WTC11 (cell line): Measurements from ENCODE around the gene VMAC. TPM values are rescaled to one million over a fixed set of nuclear protein-coding genes. Genes with fewer than 3 reads are reported as not detected.

Source experiments
- ATAC-seq: fragments of 200-7000 bp; cut with Tn5 transposase; 2 replicates; pipeline ENCODE4 v1.10.0; 2021; ENCODE audit warnings: mild to moderate bottlenecking, moderate library complexity
- CTCF ChIA-PET: fragments of 300-600 bp; sonication (Branson Sonifier 250); formaldehyde crosslinking; loops from one replicate; lab custom pipeline; 2021; ENCODE audit warnings: antibody characterized with exemption; lab: Charles Lee
- POLR2A ChIA-PET: fragments of 350-600 bp; sonication (Branson Sonifier 250); formaldehyde crosslinking; loops from one replicate; lab custom pipeline; 2021; ENCODE audit warnings: antibody characterized with exemption; lab: Charles Lee
- DNase-seq: peaks from one replicate; pipeline ENCODE4 v3.0.0; 2021; ENCODE audit warnings: low spot score
- H3K27ac Mint-ChIP-seq: 2 replicates; pipeline ENCODE4 v1.8.0; 2021; ENCODE audit warnings: mixed read lengths
- H3K27me3 Mint-ChIP-seq: 2 replicates; pipeline ENCODE4 v1.8.0; 2021; ENCODE audit warnings: low read depth, mild to moderate bottlenecking, moderate library complexity, mixed read lengths
- H3K36me3 Mint-ChIP-seq: 2 replicates; pipeline ENCODE4 v1.8.0; 2021; ENCODE audit warnings: mixed read lengths
- H3K4me1 Mint-ChIP-seq: 2 replicates; pipeline ENCODE4 v1.8.0; 2022; ENCODE audit warnings: mixed read lengths
- H3K4me3 Mint-ChIP-seq: 2 replicates; pipeline ENCODE4 v1.8.0; 2021; ENCODE audit warnings: mild to moderate bottlenecking, moderate library complexity, mixed read lengths
- H3K9me3 Mint-ChIP-seq: 2 replicates; pipeline ENCODE4 v1.8.0; 2021; ENCODE audit warnings: mixed read lengths
- ATF1 ChIP-seq: sonication (generic); formaldehyde crosslinking; IDR thresholded peaks from 2 replicates; pipeline ENCODE4 v1.8.1; 2023; ENCODE audit warnings: mild to moderate bottlenecking, moderate library complexity, missing genetic modification reagents
- CBFB ChIP-seq: sonication (generic); formaldehyde crosslinking; IDR thresholded peaks from 2 replicates; pipeline ENCODE4 v1.8.1; 2022; ENCODE audit warnings: mild to moderate bottlenecking, low read depth, missing genetic modification reagents
- CREB1 ChIP-seq: sonication (generic); formaldehyde crosslinking; IDR thresholded peaks from 2 replicates; pipeline ENCODE4 v1.8.0; 2023; ENCODE audit warnings: mild to moderate bottlenecking, missing genetic modification reagents
- ESRRA ChIP-seq: sonication (generic); formaldehyde crosslinking; IDR thresholded peaks from 2 replicates; pipeline ENCODE4 v1.8.1; 2022; ENCODE audit warnings: mild to moderate bottlenecking, missing genetic modification reagents, borderline replicate concordance
- FOXK1 ChIP-seq: sonication (generic); formaldehyde crosslinking; IDR thresholded peaks from 2 replicates; pipeline ENCODE4 v1.8.0; 2022; ENCODE audit warnings: mild to moderate bottlenecking, moderate library complexity, missing genetic modification reagents
- HMGA2 ChIP-seq: fragments of 250-450 bp; sonication (Bioruptor Pico); IDR thresholded peaks from 2 replicates; pipeline ENCODE4 v1.4.0; 2021; ENCODE audit warnings: mild to moderate bottlenecking, moderate library complexity
- JAZF1 ChIP-seq: fragments of 250-450 bp; sonication (Bioruptor Pico); IDR thresholded peaks from 2 replicates; pipeline ENCODE4 v1.9.0; 2021; ENCODE audit warnings: moderate library complexity, mild to moderate bottlenecking, inconsistent platforms
- MXD4 ChIP-seq: fragments of 250-450 bp; sonication (Bioruptor Pico); IDR thresholded peaks from 2 replicates; pipeline ENCODE4 v1.8.0; 2021; ENCODE audit warnings: mild to moderate bottlenecking, moderate library complexity, borderline replicate concordance
- MYBL2 ChIP-seq: sonication (generic); formaldehyde crosslinking; IDR thresholded peaks from 2 replicates; pipeline ENCODE4 v1.8.1; 2023; ENCODE audit warnings: mild to moderate bottlenecking, moderate library complexity, missing genetic modification reagents
- NFYB ChIP-seq: sonication (generic); formaldehyde crosslinking; conservative IDR thresholded peaks from 2 replicates; pipeline ENCODE4 v1.8.0; 2022; ENCODE audit warnings: low read depth, missing genetic modification reagents
- NR1H2 ChIP-seq: sonication (generic); formaldehyde crosslinking; IDR thresholded peaks from 2 replicates; pipeline ENCODE4 v1.9.0; 2021; ENCODE audit warnings: mild to moderate bottlenecking, moderate library complexity, missing genetic modification reagents
- RELA ChIP-seq: sonication (generic); formaldehyde crosslinking; IDR thresholded peaks from 2 replicates; pipeline ENCODE4 v1.8.1; 2022; ENCODE audit warnings: missing genetic modification reagents, mild to moderate bottlenecking, borderline replicate concordance
- SMAD3 ChIP-seq: sonication (generic); formaldehyde crosslinking; IDR thresholded peaks from 2 replicates; pipeline ENCODE4 v1.8.0; 2022; ENCODE audit warnings: missing genetic modification reagents, mild to moderate bottlenecking, borderline replicate concordance
- SOX15 ChIP-seq: fragments of 250-450 bp; sonication (Bioruptor Pico); IDR thresholded peaks from 2 replicates; pipeline ENCODE4 v1.9.0; 2021; ENCODE audit warnings: mild to moderate bottlenecking
- SP1 ChIP-seq: sonication (generic); formaldehyde crosslinking; conservative IDR thresholded peaks from 2 replicates; pipeline ENCODE4 v1.8.1; 2022; ENCODE audit warnings: missing genetic modification reagents
- ZNF263 ChIP-seq: sonication (generic); formaldehyde crosslinking; IDR thresholded peaks from 2 replicates; pipeline ENCODE4 v1.8.1; 2022; ENCODE audit warnings: low read depth, mild to moderate bottlenecking, moderate library complexity, missing genetic modification reagents
- total RNA-seq: library from RNA; stranded (reverse); gene quantifications from 3 replicates; pipeline ENCODE4 v1.2.3, GENCODE V29; 2021
- TF ChIP-seq, protein P1 (sequence below): fragments of 250-450 bp; sonication (Bioruptor Pico); IDR thresholded peaks from 2 replicates; pipeline ENCODE4 v1.9.0; 2021; ENCODE audit warnings: mild to moderate bottlenecking
- TF ChIP-seq, protein P2 (sequence below): sonication (generic); formaldehyde crosslinking; IDR thresholded peaks from 2 replicates; pipeline ENCODE4 v1.8.1; 2022; ENCODE audit warnings: missing genetic modification reagents, borderline replicate concordance
- TF ChIP-seq, protein P3 (sequence below): sonication (generic); formaldehyde crosslinking; IDR thresholded peaks from 2 replicates; pipeline ENCODE4 v1.8.1; 2023; ENCODE audit warnings: mild to moderate bottlenecking, missing genetic modification reagents, moderate library complexity
- TF ChIP-seq, protein P4 (sequence below): fragments of 250-450 bp; sonication (Bioruptor Pico); IDR thresholded peaks from 2 replicates; pipeline ENCODE4 v1.9.0; 2021; ENCODE audit warnings: mild to moderate bottlenecking, borderline replicate concordance
- TF ChIP-seq, protein P5 (sequence below): sonication (generic); formaldehyde crosslinking; IDR thresholded peaks from 2 replicates; pipeline ENCODE4 v1.8.0; 2022; ENCODE audit warnings: mild to moderate bottlenecking, missing genetic modification reagents
- TF ChIP-seq, protein P6 (sequence below): sonication (generic); formaldehyde crosslinking; conservative IDR thresholded peaks from 2 replicates; pipeline ENCODE4 v1.8.1; 2023; ENCODE audit warnings: mild to moderate bottlenecking, low read depth, missing genetic modification reagents, moderate library complexity

The VMAC gene
- total RNA-seq, 1 experiment from 2014 or later = 2.5 TPM

DNA sequence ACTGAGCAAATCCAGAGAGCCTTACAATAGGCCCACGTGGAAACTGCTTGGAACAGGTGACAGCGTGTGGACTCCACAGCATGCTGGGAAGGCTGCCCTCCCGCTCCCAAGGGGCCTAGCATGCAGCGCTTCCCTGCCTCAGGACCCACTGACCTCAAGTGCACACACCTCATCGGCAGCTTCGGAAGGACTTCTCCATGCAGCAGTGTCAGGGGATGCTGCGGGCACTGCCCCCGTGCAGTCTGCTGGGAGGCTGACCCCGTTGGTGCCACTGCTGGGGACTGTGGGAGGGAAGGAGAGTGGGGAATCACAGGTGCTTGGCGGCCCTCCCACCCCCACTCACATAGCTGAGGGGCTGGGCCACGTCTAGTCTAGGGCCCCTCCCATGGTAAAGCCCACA, 26.6 kb downstream of the VMAC start:
- Mint-ChIP-seq H3K36me3 (peaks cover 30% of the 10 kb centered on the region), H3K27me3 (no peaks in the 10 kb centered on the region), H3K4me3 (no peak overlapping the region), H3K27ac (no peak overlapping the region), H3K9me3 (no peaks in the 10 kb centered on the region), H3K4me1 (peaks cover 4% of the 10 kb centered on the region; the same call in 1 of the 2 replicates)
- DNase-seq (no peak), ATAC-seq (no peak)
- POLR2A ChIA-PET = interaction anchor here (0.6 kb wide), 1 partner anchor 179 kb away, joined by 3 read pairs; no protein-coding TSS in a partner anchor
- TF ChIP-seq, protein P1, sequence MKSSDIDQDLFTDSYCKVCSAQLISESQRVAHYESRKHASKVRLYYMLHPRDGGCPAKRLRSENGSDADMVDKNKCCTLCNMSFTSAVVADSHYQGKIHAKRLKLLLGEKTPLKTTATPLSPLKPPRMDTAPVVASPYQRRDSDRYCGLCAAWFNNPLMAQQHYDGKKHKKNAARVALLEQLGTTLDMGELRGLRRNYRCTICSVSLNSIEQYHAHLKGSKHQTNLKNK = no peak
- TF ChIP-seq SOX15 (no peak), JAZF1 (CRISPR knock-in tag) (no peak), MYBL2 (CRISPR knock-in tag) (no peak), CREB1 (no peak), SMAD3 (CRISPR knock-in tag) (no peak), ATF1 (CRISPR knock-in tag) (no peak), ESRRA (no peak), MXD4 (no peak), NR1H2 (no peak), HMGA2 (CRISPR knock-in tag) (no peak), NFYB (CRISPR knock-in tag) (no peak), FOXK1 (no peak)
- TF ChIP-seq, protein P2, sequence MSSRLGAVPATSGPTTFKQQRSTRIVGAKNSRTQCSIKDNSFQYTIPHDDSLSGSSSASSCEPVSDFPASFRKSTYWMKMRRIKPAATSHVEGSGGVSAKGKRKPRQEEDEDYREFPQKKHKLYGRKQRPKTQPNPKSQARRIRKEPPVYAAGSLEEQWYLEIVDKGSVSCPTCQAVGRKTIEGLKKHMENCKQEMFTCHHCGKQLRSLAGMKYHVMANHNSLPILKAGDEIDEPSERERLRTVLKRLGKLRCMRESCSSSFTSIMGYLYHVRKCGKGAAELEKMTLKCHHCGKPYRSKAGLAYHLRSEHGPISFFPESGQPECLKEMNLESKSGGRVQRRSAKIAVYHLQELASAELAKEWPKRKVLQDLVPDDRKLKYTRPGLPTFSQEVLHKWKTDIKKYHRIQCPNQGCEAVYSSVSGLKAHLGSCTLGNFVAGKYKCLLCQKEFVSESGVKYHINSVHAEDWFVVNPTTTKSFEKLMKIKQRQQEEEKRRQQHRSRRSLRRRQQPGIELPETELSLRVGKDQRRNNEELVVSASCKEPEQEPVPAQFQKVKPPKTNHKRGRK (CRISPR knock-in tag) = no peak
- TF ChIP-seq, protein P3, sequence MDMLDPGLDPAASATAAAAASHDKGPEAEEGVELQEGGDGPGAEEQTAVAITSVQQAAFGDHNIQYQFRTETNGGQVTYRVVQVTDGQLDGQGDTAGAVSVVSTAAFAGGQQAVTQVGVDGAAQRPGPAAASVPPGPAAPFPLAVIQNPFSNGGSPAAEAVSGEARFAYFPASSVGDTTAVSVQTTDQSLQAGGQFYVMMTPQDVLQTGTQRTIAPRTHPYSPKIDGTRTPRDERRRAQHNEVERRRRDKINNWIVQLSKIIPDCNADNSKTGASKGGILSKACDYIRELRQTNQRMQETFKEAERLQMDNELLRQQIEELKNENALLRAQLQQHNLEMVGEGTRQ (CRISPR knock-in tag) = no peak
- TF ChIP-seq, protein P4, sequence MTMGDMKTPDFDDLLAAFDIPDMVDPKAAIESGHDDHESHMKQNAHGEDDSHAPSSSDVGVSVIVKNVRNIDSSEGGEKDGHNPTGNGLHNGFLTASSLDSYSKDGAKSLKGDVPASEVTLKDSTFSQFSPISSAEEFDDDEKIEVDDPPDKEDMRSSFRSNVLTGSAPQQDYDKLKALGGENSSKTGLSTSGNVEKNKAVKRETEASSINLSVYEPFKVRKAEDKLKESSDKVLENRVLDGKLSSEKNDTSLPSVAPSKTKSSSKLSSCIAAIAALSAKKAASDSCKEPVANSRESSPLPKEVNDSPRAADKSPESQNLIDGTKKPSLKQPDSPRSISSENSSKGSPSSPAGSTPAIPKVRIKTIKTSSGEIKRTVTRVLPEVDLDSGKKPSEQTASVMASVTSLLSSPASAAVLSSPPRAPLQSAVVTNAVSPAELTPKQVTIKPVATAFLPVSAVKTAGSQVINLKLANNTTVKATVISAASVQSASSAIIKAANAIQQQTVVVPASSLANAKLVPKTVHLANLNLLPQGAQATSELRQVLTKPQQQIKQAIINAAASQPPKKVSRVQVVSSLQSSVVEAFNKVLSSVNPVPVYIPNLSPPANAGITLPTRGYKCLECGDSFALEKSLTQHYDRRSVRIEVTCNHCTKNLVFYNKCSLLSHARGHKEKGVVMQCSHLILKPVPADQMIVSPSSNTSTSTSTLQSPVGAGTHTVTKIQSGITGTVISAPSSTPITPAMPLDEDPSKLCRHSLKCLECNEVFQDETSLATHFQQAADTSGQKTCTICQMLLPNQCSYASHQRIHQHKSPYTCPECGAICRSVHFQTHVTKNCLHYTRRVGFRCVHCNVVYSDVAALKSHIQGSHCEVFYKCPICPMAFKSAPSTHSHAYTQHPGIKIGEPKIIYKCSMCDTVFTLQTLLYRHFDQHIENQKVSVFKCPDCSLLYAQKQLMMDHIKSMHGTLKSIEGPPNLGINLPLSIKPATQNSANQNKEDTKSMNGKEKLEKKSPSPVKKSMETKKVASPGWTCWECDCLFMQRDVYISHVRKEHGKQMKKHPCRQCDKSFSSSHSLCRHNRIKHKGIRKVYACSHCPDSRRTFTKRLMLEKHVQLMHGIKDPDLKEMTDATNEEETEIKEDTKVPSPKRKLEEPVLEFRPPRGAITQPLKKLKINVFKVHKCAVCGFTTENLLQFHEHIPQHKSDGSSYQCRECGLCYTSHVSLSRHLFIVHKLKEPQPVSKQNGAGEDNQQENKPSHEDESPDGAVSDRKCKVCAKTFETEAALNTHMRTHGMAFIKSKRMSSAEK (CRISPR knock-in tag) = no peak
- CTCF ChIA-PET = no interaction called here

DNA sequence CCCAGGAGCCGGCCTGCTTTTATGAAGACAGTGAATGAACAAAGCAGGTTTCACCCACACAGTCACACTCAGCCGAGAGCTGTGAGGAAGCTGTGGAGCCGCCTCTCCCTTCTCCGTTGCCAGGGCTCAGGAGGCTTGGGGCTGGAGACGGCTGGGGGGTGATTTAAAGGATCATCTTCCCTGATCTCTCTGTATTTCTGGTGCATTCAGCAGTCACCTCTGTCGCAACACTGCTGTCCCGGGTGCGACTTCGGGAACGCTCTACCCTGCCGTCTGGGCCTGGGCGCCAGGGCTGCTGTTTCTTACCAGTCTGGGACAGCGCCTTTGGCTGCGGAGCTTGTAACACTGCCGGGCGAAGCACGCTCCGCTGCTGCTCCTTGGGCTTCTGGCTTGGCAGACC, 27.5 kb downstream of the VMAC start:
- no peak for DNase-seq
- H3K27me3 Mint-ChIP-seq = no peaks in the 10 kb centered on the region
- ChIA-PET POLR2A (no interaction called here), CTCF (no interaction called here)
- no peaks in the 10 kb centered on the region for H3K9me3 Mint-ChIP-seq
- no peak overlapping the region for H3K27ac Mint-ChIP-seq
- no peak overlapping the region for H3K4me3 Mint-ChIP-seq
- H3K4me1 Mint-ChIP-seq = peaks cover 4% of the 10 kb centered on the region; the same call in 1 of the 2 replicates
- peaks cover 30% of the 10 kb centered on the region for H3K36me3 Mint-ChIP-seq
- no peak for ATAC-seq
- TF ChIP-seq, protein P2 (CRISPR knock-in tag) = no peak
- TF ChIP-seq CBFB (CRISPR knock-in tag) (no peak), RELA (CRISPR knock-in tag) (no peak), SP1 (CRISPR knock-in tag) (no peak), SMAD3 (CRISPR knock-in tag) (no peak), ZNF263 (CRISPR knock-in tag) (no peak)
- TF ChIP-seq, protein P5, sequence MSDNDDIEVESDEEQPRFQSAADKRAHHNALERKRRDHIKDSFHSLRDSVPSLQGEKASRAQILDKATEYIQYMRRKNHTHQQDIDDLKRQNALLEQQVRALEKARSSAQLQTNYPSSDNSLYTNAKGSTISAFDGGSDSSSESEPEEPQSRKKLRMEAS (CRISPR knock-in tag) = no peak
- TF ChIP-seq, protein P6, sequence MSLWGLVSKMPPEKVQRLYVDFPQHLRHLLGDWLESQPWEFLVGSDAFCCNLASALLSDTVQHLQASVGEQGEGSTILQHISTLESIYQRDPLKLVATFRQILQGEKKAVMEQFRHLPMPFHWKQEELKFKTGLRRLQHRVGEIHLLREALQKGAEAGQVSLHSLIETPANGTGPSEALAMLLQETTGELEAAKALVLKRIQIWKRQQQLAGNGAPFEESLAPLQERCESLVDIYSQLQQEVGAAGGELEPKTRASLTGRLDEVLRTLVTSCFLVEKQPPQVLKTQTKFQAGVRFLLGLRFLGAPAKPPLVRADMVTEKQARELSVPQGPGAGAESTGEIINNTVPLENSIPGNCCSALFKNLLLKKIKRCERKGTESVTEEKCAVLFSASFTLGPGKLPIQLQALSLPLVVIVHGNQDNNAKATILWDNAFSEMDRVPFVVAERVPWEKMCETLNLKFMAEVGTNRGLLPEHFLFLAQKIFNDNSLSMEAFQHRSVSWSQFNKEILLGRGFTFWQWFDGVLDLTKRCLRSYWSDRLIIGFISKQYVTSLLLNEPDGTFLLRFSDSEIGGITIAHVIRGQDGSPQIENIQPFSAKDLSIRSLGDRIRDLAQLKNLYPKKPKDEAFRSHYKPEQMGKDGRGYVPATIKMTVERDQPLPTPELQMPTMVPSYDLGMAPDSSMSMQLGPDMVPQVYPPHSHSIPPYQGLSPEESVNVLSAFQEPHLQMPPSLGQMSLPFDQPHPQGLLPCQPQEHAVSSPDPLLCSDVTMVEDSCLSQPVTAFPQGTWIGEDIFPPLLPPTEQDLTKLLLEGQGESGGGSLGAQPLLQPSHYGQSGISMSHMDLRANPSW (CRISPR knock-in tag) = no peak
